Ramos (cell line): ENCODE data around the gene TNPO1.
"Not testable (repeated sequence)": the region's sequence is repeated elsewhere in the genome, so short reads cannot be mapped to it uniquely, and the experiment has no call there.

Experiments used
- in situ Hi-C: fragments of 300-500 bp; cut with MboI; formaldehyde crosslinking; loops from one replicate; pipeline ENCODE4 v1.14.3; 2022; ENCODE audit warnings: low sequenced_read_pairs; ENCODE audit not compliant: unreplicated experiment

TNPO1 gene

DNA sequence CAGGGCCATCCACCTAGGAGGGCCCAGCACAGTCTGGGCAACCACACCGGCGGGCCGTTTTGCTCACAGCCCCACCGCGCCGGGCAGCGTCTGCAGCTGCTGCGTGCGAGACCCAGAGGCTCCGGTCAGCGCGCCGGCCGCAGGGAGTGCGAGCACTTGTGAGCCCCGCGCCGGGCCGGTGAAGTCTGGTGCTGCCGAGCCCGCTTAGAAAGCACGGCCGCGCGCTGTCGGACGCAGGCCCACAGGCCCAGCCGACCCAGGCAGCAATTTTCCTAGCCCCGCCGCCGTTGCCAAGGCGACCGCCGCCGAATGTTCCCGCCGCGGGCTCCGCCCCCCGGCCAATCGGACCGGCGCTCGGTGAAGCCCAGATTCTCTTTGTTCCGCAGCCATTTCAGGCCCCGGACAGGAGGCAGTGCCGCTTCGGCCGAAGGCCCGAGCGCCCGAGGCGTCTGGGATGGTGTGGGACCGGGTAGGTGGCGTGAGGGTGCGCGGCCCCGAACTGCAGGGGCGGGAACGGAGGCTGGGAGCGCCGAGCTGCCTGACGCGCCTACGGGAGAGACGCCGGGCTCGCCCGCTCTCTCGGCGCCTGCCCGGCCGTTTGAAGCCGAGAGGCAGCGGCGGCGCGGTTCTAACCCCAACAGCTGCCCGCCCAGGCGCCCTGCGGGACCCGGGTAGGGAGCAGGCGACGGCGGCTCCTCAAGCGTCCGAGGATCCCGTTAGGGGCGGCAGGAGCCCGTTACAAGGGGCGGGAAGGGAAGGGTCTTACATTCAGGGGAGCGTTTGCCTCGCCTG lies at the start of gene TNPO1:
TSS of gene TNPO1 (plus strand) at position 378 of the 792 bp plus-strand sequence. CDS start at position 455, 77 bp downstream.
- in situ Hi-C loops: loop anchor here (10.0 kb wide), 1 partner anchor 192 kb away; no protein-coding TSS in a partner anchor

GRCh38 chr5:72767289-72768010 lies 49.0 kb upstream of the TNPO1 start:
- in situ Hi-C loops: no loop called here

GRCh38 chr5:72770266-72770665 lies 46.2 kb upstream of the TNPO1 start:
- in situ Hi-C loops: no loop called here

GRCh38 chr5:72776684-72777083 lies 39.8 kb upstream of the TNPO1 start:
- in situ Hi-C loops: no loop called here

GRCh38 chr5:72779520-72779919 lies 36.9 kb upstream of the TNPO1 start:
- in situ Hi-C loops: no loop called here

DNA sequence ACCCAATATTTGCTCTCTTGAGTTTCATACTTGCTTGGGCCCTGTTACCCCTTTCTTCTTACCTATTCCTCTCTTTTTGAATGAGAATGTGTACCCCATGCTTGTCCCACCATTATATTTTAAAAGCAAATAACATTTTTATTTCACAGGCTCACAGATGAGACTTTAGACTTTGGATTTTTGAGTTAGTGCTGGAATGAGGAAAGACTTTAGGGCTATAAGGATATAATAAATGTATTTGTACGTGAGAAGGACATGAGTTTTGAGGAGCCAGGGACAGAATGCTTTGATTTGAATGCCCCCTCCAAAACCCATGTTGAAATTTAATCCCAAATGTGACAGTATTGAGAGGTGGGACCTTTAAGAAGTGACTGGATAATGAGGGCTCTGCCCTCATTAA lies 33.1 kb upstream of the TNPO1 start:
- in situ Hi-C loops: no loop called here

DNA sequence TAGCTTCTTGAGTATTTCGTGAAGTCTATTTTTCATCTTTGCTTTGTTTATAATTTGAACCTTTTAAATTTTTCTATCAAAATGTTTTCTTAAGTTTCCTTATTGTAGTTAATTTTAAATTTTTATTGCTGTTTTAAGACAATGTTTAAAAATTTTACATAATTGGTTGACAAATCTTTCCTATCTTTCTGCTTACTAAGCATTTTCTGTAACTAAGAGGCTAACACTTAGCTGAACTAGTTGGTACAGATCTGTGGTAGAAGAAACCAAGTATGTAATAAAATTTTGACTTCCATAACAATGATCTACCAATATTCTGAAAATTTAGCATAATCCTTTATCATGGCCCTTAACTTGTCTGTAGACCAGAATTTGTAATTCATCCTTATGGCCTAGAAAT lies 32.3 kb upstream of the TNPO1 start:
- in situ Hi-C loops: no loop called here

DNA sequence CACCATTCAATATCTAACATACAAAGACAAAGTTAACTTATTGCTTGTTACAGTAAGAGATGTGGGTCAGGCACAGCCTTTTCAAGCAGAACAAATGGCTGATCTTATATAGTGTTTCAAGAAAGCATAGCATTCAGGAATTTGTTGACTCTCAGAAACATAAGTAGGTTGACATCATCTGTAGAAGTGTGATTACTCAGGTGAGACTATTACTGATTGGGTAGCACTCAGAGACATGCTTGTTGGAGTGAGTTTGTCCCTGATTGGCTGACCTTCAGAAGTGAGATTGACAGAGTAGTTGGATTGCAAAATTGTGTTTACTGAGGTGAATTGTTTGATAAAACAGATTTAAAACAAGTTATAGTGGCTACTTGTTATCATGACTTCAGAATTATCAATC lies 30.7 kb upstream of the TNPO1 start:
- in situ Hi-C loops: no loop called here

DNA sequence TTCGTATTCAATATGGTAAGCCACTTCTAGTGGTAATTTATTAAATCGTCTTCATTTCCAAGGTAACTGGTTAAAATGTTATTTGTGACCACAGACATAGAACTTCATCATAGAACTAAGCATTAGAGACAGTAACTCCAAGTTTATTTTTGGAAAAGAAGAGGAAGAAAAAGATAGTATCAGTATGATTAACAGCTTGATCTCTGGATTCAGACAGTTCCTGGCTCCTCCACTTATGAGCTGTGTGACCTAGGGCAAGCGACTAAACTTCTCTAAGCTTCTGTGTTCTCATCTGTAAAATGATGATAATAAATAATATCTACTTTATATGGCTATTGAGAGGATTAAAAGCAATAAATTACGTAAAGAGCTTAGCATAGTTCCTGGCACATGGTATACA lies 29.8 kb upstream of the TNPO1 start:
- in situ Hi-C loops: no loop called here

GRCh38 chr5:72788866-72789505 lies 27.5 kb upstream of the TNPO1 start:
- in situ Hi-C loops: no loop called here

- in situ Hi-C loops: no loop called here
Observed at GRCh38 chr5:72790186-72790585, 26.3 kb upstream of the TNPO1 start.

DNA sequence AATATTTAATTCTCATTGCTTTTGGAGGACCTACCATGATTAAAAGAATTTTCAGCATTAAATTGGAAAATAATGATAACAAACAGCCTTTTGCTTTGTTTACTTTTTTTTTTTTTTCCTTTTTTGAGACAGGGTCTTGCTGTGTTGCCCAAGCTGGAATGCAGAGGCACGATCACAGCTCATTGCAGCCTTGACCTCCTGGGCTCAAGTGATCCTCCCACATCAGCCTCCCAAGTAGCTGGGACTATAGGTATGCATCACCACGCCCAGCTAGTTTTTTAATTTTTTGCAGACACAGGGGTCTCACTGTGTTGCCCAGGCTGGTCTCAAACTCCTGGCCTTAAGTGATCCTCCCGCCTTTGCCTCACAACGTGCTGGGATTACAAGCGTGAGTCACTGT lies 23.8 kb upstream of the TNPO1 start:
- in situ Hi-C loops: not testable (repeated sequence)

DNA sequence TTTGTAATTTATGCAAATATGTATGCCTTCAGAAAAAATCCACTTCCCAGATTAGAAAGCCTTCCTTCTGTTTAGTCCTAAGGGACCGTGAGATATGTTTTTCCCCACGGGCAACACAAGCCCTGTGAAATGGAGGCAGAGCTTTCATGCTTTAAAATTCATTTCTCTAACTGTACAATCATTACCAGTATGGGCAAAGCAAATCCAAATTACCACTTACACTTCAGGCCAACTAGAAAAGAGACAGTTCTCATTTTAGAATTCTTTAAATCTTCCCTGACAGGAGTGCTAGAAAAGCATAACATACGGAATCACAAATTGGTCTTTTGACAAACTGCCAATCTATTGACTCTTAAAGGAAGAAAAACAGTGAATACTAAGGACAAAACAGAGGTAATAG lies 20.5 kb upstream of the TNPO1 start:
- in situ Hi-C loops: no loop called here

- in situ Hi-C loops: no loop called here
Observed at GRCh38 chr5:72799721-72800120, 16.7 kb upstream of the TNPO1 start.

GRCh38 chr5:72808637-72809036 lies 7.8 kb upstream of the TNPO1 start:
- in situ Hi-C loops: not testable (repeated sequence)

GRCh38 chr5:72811849-72812248 lies 4.6 kb upstream of the TNPO1 start:
- in situ Hi-C loops: loop anchor here (10.0 kb wide), 1 partner anchor 187 kb away; no protein-coding TSS in a partner anchor

- in situ Hi-C loops: loop anchor here (10.0 kb wide), 1 partner anchor 188 kb away; no protein-coding TSS in a partner anchor
Observed at GRCh38 chr5:72812488-72812887, 4.0 kb upstream of the TNPO1 start.

DNA sequence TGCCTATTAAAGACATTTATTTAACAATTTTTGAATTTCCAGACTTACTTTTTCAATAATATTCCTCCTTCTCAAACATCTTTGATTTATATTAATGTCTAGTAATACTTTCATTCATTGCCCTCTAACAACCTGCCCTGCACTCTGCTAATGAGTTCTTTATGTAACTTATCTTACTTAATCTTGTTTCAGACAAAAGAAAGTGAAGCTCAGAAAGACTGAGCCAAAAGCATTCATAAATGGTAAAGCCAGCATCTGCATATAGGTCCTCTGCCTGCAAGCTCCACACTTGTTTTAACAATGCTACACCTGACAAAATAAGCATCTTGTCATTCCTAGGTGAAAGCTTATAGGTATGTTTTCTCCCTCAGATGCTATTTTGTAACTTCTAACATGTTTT lies 2.4 kb upstream of the TNPO1 start:
- in situ Hi-C loops: loop anchor here (10.0 kb wide), 1 partner anchor 189 kb away; no protein-coding TSS in a partner anchor

DNA sequence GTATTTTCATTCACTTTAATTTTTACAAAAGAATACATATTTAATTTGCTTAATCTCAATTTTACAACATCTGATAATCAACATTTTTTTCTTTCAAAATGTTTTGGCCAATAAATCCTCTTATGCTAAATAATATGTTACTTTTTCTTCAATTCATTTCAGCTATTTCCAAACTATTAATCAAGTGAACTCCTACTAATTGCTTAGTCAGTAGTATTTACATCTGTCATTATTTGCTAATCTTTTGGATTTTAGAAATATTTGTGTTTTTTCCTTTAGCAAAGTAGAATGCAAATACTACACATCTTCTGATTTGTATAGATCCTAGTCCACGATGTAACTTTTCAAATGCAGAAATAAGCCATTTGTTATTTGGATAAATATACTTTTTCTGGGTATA lies 1.6 kb upstream of the TNPO1 start:
- in situ Hi-C loops: loop anchor here (10.0 kb wide), 1 partner anchor 190 kb away; no protein-coding TSS in a partner anchor

DNA sequence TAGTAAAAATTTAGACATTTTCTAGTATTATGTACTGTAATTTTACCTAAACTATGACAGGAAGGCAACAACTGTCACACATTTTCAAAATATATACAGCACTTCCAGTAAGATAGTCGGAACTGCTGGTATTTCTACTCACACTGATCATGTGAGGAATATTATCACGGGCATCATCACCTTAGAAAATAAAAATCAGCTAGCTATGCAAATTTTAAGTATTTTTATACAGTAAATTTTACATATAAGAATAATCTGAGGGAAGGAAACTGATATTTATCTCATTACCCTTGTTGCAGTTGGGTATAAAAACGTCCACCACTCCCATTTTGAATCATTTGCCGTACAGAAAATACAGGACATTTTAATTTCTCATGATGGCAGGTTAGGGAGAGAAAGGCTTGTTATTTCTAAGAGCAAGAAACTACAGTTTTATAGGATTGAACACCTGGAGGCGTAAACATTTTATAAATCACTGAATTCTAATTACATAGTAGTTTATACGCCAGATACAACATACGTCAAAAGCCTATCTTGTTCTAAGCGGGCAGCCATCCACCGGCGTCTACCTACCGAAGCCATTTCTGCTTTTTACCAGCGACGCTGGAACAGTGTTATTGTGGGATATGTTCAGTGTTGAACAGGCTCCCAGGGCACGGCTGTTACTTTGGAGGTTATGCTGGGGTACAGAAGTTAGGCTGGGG lies 729 bp upstream of the TNPO1 start:
- in situ Hi-C loops: loop anchor here (10.0 kb wide), 1 partner anchor 191 kb away; no protein-coding TSS in a partner anchor
